GM19238 (cell line): ENCODE results near the gene DCPS.
"Not testable (repeated sequence)": the region's sequence is repeated elsewhere in the genome, so short reads cannot be mapped to it uniquely, and the experiment has no call there.

ENCODE experiments used
- DNase-seq: peaks from one replicate; pipeline ENCODE4 v3.0.0; 2011; ENCODE audit warnings: low spot score; ENCODE audit not compliant: insufficient read length

The DCPS gene

DNA sequence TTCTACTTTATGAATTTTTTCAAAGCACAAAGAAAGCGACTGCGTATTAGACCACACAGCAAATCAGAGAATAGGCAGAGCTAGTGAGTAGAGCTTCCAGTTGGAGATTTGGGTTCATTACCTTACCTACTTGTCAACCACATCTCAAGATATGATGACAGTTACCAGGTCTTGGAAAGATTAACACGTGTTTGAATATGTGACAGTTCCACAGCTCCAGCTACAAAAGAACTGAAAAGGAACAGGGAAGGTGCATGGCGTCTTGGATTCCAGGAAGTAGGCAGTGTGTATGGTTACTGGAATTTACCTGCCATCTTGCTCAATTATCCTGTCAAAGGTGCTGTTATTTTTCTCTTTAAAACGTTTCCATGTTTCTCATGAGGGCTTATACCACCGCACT lies 15.6 kb upstream of the DCPS start:
- no peak for DNase-seq

DNA sequence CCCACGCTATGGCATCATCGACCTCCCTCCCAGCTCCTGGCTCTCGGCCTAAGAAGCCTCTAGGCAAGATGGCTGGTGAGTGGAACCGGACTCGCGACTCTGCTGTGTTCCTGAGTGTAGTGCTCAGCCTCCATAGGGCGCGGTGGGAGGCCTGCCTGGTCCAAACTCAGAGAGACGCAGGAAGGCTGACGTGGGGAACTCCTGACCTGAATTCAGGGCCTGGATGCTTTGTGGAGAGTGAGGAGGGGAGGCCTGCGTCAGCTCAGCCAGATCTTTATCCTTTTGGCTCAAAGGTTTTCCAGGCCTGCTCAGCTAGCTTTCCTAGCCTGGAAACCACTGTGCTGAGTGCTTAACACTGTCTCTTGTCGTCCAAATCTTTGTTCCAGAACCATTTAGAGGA lies 13.0 kb upstream of the DCPS start:
- DNase-seq = no peak

DNA sequence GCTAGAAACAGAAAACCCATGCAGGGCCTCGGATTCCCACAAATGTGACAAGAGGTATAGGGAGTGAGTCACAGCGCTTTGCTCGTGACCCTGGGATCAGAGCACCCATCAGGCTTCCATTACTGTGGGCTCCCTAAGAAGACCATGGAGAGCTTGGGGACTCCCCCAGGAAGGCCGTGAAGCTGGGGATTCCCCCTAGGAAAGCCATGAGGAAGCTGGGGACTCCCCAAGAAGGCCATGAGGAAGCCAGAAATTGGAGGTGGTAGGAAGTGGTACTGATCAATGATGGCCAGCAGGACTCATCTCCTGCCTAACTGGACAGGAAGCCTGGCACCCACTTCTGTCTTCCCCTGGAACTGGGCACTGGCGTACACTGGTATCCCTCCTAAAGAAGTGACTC lies 10.1 kb upstream of the DCPS start:
- DNase-seq = no peak

DNA sequence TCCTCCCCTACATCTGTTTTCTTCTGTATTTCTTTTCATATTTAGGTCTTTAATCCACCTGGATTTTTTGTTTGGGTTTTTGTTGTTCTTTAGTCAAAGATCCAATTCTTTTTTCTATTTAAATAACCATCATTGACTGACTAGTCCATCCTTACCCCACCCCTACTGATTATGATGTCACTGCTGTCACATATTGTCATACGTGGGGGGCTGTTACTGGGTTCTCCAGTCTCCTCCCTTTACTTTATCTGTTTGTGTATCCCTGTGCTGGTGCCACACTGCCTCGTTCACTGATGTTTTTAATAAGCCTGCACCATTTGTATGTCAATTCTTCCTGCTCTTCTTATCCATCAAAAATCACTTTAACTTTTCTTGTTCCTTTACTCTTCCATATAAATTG lies 6.9 kb upstream of the DCPS start:
- no peak for DNase-seq

DNA sequence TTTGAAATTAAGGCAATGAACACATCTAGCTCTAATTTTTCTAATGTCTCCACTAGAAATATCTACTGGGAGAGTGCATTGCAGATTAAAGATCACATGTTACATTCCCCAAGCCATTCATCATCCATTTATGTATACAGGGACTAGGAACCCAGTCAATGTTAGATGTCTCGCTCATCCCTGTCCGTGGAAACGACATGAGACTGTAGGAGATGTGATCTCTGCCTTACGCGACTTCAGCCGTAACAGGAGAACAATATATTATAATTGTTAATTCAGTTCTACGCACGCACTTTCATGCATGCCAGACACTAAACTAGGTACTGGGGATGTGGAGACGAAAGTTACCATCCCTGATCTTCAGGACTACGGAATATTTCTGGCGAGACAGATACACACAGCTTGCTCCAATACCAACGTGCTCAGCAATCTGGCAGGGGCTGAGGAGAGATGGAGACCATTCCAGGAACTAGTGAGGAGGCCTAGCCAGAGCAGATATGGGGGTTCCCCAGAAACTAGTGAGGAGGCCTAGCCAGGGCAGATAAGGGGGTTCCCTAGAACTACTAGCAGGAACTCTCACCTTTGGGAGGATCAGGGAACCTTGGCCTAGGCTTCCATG lies 706 bp downstream of the DCPS start:
- DNase-seq = no peak

DNA sequence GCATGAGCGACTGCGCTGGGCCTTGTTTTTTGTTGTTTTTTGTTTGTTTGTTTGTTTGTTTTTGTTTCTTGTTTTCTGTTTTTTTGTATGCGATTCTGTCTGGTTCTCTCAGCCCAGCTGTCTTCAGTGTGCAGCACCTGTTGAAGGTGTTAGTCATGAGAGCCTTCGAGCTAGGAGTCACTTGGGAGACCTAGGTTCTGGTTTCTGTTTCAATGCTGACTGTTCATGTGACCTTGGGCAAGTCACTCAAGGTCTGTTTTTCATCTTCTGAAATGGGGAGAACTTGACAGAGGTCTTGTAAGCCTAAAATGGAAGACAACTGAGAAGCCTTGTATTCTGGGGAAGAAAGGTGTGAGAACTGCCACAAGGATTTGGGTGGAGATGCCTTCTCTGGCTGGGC lies 1.8 kb downstream of the DCPS start:
- peak; percentile 58 for DNase-seq

DNA sequence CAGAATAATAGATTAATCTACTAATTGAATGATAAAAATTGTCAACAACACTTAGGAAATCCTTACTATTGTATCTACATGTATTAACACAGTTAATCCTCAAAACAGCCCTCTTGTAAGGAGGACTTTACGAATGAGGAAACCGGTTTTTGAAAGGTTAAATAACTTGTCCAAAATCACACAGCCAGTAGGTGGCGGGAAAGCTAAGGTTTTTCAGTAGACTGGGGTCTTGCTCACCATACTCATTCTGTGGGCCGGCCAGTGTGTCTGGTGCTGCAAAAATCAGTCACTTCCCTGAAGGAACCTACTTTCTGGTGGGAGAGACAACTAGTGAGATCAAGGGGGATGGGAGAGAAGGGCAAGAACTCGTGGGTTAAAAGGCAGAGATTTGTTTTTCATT lies 3.8 kb downstream of the DCPS start:
- DNase-seq = no peak

DNA sequence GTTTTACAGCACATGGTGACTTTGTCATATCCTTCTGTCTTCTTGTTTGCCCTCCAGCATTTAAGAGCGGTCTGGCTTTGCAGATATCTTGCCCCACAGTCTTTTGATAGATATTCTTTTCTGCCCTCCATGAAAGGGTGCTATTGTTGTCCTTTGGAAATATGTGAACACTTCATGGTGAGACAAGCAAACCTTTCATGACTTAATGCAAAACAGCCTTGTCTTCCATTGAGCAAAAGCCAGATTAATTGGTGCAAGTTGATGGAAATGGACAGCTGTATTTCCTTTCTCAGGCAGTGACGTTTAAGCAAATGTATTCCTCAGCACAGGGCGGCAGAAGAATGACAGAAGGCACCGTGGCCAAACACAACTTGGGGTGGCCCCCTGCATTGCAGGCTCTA lies 4.4 kb downstream of the DCPS start:
- no peak for DNase-seq

DNA sequence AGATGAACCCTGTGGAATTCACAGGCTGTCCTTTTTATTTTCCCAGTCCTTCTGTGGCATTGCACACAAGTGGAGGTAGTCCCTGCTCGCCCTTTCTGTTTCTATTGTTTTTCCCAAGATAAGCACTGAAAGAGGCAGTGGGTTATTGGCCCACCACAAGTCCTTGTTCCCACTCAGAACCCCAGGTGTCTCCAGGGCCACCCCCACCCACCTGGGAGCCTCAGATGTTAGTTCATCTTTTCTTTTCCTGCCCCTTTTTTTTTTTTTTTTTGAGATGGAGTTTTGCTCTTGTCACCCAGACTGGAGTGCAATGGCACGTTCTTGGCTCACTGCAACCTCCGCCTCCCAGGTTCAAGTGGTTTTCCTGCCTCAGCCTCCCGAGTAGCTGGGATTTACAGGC lies 4.9 kb downstream of the DCPS start:
- DNase-seq = not testable (repeated sequence)

DNA sequence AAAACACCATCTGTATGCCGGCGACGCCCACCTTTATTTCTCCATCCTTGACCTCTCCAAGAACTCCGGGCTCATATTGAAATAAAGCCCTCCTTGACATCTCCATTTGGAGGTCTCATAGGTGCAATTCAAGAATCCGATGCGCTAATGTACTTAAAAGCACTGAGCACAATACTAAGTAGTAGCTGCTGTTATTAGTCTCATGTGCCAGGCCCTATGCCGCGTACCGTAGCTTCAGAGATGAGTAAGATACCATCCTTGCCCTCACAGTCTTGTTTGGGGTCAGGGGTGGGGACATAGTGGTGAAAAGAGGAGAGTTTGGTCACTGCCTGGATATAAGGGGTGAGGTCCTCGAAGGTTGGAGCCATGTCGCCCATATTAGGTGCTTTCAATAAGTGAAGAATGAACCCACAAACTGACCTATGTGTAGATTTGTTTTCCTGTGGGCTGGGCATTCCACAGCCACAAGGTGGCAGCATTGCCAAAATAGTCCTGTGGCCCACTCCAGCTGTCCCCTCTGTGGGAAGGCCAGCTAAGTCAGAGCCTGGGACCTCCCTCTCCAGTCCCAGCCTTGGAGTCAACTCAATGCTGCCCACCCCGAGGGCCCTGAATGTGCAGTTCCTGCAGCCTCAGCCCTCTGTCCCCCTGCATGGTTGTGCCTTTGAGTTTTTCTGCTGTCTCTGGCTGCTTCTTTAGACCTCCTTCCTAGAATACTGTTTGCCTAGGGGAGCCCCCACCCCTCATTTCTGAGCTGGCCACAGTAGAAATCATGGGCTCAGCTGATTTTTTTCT lies 6.5 kb downstream of the DCPS start:
- DNase-seq = no peak

DNA sequence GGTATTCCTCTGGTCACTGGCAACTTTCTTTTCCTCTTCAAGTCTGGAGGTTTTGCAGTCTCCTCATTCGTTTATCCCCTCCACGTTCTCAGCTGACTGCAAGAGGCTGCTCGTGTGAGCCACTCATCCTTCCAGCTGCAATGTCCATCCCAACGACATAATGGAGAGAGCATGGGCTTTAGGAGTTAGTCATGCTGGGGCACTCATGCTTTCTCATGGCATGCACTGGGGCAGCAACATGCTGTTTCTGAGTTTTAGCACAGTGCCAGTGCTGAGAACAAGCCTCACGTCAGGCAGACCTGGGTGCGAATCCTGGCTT lies 7.1 kb downstream of the DCPS start:
- DNase-seq = no peak

DNA sequence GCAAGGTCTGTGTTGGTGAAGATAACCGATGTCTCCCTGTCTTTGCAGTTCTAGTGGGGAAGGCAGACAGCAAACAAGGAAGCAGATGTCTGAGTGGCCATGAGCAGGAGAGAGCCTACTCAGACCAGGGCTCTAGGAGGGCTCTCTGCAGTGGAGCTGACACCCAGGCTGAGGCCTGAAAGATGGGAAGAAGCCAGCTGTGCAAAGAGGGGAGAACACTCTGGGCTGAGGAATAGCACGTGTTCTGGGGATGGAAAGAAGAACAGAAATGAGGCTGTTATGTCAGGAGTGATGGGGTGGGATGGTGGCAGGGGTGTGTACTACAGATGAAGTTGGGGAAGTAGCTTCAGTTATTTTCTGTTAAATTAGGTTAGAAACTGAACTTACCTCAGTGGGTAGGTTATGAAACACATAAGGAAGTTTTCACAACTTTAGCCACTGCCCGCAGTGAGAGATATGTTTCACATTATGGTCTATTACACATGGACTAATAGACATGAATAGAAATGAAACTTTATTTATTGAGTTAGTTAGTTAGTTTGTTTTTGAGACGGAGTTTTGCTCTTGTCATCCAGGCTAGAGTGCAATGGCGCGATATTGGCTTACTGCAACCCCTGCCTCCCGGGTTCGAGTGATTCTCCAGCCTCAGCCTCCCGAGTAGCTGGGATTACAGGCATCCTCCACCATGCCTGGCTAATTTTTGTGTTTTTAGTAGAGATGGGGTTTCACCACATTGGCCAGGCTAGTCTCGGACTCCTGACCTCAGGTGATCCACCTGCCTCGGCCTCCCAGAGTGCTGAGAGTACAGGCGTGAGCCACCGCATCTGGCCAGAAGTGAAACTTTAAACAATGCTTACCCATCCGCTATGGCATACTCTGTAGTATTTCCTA lies 7.8 kb downstream of the DCPS start:
- DNase-seq = peak; percentile 19

DNA sequence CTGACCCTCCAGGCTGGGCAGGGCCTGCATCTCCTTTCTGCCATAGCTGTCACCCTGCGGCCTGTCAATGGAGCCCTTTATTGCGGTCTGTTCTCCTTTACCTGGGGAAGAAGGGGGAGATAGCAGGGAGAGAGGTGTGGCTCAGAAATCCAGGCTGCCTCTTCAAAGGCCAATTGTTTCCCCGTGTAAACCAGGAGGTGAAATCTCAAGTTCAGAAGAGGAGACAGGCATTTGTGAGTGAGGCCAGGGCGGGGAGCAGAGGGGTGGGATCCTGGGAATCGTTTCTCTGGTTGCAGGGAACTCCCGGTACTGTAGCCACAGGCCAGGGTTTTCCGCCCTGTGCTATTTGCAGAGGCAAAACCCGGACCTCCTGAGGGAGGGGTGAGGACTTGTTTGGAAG lies 9.1 kb downstream of the DCPS start:
- no peak for DNase-seq

DNA sequence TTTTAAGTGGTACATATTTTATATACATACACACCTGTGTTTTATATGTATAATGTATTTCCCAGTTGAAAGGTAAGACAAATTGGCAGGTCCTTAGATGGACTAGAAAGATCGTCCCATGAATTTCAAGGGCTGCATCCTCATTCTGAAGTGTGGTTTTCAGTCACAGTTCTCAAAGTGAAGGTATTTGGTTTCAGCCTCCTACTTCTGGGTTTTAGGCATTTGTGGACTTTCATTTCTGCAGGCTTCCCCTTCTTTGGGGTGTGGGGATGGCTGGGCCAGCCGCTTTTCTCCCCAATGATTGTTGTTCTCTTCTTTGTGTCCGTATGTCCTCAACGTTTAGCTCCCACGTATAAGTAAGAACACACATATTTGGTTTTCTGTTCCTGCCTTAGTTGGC lies 10.0 kb downstream of the DCPS start:
- DNase-seq = no peak

DNA sequence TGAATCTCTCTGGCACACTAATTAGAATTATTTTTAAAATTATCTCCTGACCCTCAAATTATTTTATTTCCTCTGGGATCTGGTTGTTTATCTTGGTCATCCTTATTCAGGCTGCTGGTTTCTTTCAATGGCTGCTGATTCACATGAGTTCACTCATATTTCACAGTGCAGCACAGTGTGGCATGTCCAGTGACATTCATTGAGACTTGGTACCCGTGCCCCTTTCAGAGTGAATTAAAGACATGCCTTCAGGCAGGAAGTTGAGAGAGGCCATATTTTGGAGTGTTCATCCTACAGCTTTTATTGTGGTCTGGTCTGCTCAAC lies 13.5 kb downstream of the DCPS start:
- no peak for DNase-seq

DNA sequence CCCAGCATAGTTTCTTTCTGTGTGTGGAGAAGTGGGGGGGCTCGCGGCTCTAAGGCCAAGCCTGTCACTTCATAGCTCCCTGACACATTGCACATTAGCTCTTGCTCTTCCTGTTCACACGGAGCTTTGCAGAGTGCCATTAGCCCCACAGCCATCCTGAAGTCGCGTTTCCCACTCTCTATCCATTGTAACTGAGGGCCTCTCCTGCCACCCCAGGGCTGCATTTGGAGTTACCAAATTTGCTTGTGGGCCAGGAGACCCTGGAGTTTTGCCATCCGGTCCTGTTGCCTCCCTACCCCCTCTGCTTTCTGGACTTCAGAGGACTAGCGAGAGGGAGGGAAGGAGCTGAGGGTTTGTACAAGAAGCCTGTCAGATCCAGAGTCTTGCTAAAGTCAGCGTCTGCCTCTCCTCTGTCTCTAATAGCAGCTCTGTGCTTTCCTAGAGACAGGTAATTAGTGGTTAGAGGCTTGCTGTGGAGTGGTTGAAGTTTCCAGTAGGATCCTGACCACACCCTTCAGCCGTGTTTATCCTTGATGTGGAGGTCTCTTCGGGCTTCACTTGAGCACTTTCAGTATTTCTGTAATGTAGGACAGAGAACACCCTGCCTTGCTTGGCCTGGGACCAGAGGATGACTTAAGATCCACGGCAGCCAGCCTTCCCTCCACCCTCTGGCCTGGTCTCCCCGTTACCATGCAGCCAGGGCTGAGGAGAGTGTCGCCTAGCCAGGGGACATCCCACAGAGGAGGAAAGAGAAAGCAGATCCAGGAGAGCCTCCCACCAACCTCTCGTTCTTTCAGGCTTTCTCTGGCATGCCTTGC lies 14.1 kb downstream of the DCPS start:
- DNase-seq = no peak

DNA sequence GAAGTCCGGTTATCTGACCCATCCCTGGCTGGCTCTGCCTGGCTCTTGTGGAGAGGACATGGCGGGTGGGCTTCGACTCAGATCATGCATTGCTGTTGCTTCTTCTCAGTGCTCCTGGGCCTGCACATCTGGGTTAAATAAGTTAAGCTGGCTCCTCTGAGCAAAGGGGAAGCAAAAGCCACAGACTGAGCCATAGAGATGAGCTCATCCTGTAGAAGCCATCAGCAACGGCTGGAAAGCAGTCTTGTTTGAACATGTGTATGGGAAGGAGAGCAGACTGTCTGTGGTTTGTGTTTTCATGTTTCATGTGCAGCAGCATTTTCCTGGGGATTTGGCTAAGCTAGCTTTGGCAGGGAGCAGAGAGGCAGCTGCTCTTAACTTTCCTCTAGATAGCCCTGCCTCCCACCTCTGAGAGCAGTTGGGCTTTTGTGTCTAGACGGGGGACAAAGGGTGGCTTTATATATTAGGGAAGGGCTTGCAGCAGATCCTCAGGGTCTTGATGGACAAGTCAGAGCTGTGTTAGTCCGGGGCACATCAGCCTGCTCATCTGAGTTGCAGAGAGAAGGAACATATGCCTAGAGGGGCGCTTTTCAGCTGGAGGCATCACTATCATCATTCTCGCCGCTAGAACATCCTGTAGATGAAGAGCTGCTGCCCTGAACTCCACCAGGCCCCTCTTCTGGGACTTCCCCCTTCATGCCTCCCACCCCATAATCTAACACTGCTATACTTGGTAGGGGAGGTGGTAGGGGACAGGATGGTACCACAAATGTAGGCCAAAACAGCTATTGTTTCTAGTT lies 14.9 kb downstream of the DCPS start:
- DNase-seq = no peak

DNA sequence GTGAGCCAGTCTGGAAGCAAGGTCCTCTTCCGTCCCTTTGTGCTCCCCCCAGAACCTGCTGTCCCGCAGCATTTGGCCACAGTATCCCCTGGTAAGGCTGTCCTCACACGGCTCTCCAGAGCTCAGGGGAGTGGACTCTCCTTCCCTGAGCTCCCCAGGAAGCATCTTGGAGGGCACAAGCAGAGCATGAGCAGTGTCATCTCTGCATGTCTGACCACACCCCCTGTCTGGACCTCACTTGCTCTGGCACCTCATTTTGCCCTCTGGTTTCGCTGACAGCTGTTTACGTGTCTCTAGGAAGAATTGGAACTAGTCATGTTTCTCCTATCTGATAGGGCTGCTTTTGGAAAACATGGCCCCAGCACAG lies 15.5 kb downstream of the DCPS start:
- no peak for DNase-seq

DNA sequence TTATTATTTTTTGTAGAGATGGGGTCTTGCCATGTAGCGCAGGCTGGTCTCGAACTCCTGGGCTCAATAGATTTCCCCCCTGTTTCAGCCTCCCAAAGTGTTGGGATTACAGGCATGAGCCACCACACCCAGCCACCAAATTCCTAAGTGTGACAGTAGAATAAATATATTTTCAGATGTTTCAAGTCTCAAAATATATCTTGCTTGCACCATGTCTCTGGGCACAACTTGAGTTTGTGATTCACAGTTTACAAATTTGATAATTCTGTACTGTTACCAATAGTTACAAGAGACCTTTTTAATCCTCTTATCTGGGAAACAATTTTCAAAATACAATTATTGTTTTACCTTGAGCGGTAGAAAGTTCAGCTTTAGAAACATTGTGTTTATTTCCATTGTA lies 19.1 kb downstream of the DCPS start:
- no peak for DNase-seq

DNA sequence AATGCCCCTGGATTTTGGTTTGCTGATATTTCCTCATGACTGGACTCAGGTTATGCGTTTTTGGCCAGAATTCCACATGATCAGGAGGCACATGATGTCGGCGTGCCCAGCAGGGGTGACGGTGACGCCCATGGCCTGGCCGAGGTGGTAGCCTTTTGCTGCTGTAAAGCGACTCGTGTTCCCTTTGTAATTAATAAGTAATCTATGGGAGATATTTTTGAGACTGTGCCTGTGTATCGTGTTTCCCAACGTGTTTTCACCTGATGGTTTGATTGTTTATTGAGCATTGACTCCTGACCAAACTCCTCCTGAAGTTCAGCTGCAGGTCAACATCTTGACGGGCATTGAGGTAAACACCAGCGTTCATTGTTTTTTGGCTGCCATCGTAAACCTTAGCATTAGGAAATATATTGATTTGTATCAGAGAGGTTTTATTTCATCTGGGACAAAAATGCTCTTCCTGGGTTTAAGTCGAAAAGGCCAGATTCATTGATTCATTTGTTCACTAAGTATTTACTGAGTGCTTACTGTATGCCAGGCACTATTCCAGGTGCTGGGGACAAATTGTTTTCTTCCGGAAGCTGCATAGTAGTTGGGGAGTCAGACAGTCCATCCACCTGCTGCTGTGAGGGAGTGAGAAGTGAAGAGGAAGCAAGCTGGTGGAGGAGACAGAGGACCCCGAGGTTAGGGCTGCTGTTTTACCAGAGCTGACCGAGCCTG lies 23.6 kb downstream of the DCPS start:
- DNase-seq = no peak
